H9 (cell line): Measurements from ENCODE around the gene AIG1. TPM values are rescaled to one million over a fixed set of nuclear protein-coding genes. Genes with fewer than 3 reads are reported as not detected.

Experiments used
- DNase-seq: peaks from one replicate; pipeline ENCODE4 v3.0.0-alpha.2; 2017
- H2AFZ ChIP-seq: one replicate; pipeline ENCODE4 v1.6.1; 2013; ENCODE audit warnings: mild to moderate bottlenecking, low read length, control low read depth, moderate library complexity
- H2AK5ac ChIP-seq: 2 replicates; pipeline ENCODE4 v1.6.1; 2013; ENCODE audit warnings: low read length, control low read depth, mixed read lengths; ENCODE audit not compliant: insufficient read length
- H2BK120ac ChIP-seq: one replicate; pipeline ENCODE4 v1.6.1; 2013; ENCODE audit warnings: low read depth, mild to moderate bottlenecking, low read length, control low read depth, inconsistent platforms; ENCODE audit not compliant: poor library complexity, severe bottlenecking
- H2BK12ac ChIP-seq: 2 replicates; pipeline ENCODE4 v1.6.1; 2013; ENCODE audit warnings: low read length, control low read depth, mixed read lengths, low read depth; ENCODE audit not compliant: insufficient read length
- H2BK15ac ChIP-seq: 2 replicates; pipeline ENCODE4 v1.6.1; 2013; ENCODE audit warnings: low read depth, low read length, control low read depth
- H2BK20ac ChIP-seq: one replicate; pipeline ENCODE4 v1.6.1; 2013; ENCODE audit warnings: low read depth, mild to moderate bottlenecking, low read length, control low read depth, inconsistent platforms; ENCODE audit not compliant: poor library complexity, severe bottlenecking
- H2BK5ac ChIP-seq: 2 replicates; pipeline ENCODE4 v1.6.1; 2013; ENCODE audit warnings: low read length, control low read depth, mixed read lengths; ENCODE audit not compliant: insufficient read length
- H3K14ac ChIP-seq: 2 replicates; pipeline ENCODE4 v1.6.1; 2013; ENCODE audit warnings: low read length, control low read depth; ENCODE audit not compliant: insufficient read depth
- H3K18ac ChIP-seq: 2 replicates; pipeline ENCODE4 v1.6.1; 2013; ENCODE audit warnings: low read depth, mild to moderate bottlenecking, mixed read lengths, low read length, control low read depth; ENCODE audit not compliant: insufficient read length
- H3K23ac ChIP-seq: 2 replicates; pipeline ENCODE4 v1.6.1; 2013; ENCODE audit warnings: low read length, control low read depth, mixed read lengths, low read depth; ENCODE audit not compliant: insufficient read length
- H3K23me2 ChIP-seq: 2 replicates; pipeline ENCODE4 v1.6.1; 2013; ENCODE audit warnings: low read depth, mild to moderate bottlenecking, mixed read lengths, low read length, control low read depth; ENCODE audit not compliant: insufficient read length, poor library complexity, severe bottlenecking
- H3K27ac ChIP-seq: 2 replicates; pipeline ENCODE4 v1.5.1; 2013; ENCODE audit warnings: low read length, control low read depth, mixed read lengths, low read depth; ENCODE audit not compliant: insufficient read length
- H3K27me3 ChIP-seq: 2 replicates; pipeline ENCODE4 v1.6.1; 2013; ENCODE audit warnings: low read length, control low read depth, inconsistent platforms; ENCODE audit not compliant: insufficient read depth
- H3K4ac ChIP-seq: 2 replicates; pipeline ENCODE4 v1.6.1; 2013; ENCODE audit warnings: low read depth, mild to moderate bottlenecking, control low read depth, inconsistent platforms, low read length, moderate library complexity
- H3K4me1 ChIP-seq: 2 replicates; pipeline ENCODE4 v1.6.1; 2013; ENCODE audit warnings: low read length, control low read depth, inconsistent platforms; ENCODE audit not compliant: insufficient read depth
- H3K4me2 ChIP-seq: 2 replicates; pipeline ENCODE4 v1.6.1; 2013; ENCODE audit warnings: low read length, control low read depth, mixed read lengths; ENCODE audit not compliant: insufficient read length, insufficient read depth
- H3K56ac ChIP-seq: 2 replicates; pipeline ENCODE4 v1.6.1; 2013; ENCODE audit warnings: low read depth, mild to moderate bottlenecking, mixed read lengths, low read length, control low read depth; ENCODE audit not compliant: insufficient read length
- H3K79me1 ChIP-seq: 2 replicates; pipeline ENCODE4 v1.6.1; 2013; ENCODE audit warnings: low read depth, mild to moderate bottlenecking, moderate library complexity, low read length, control low read depth, inconsistent platforms; ENCODE audit not compliant: insufficient read depth, poor library complexity, severe bottlenecking
- H3K79me2 ChIP-seq: 2 replicates; pipeline ENCODE4 v1.6.1; 2013; ENCODE audit warnings: low read length, control low read depth, inconsistent platforms; ENCODE audit not compliant: insufficient read depth
- H3K9ac ChIP-seq: 2 replicates; pipeline ENCODE4 v1.6.1; 2013; ENCODE audit warnings: low read length, control low read depth, mixed read lengths; ENCODE audit not compliant: insufficient read length; ENCODE audit errors: extremely low read depth
- H3K9me3 ChIP-seq: one replicate; pipeline ENCODE4 v1.6.1; 2013; ENCODE audit warnings: low read depth, low read length, inconsistent platforms; ENCODE audit not compliant: control insufficient read depth
- H3T11ph ChIP-seq: one replicate; pipeline ENCODE4 v1.6.1; 2013; ENCODE audit warnings: mild to moderate bottlenecking, low read length, control low read depth, inconsistent platforms
- H4K20me1 ChIP-seq: one replicate; pipeline ENCODE4 v1.6.1; 2013; ENCODE audit not compliant: control insufficient read depth, insufficient read length, insufficient read depth
- H4K5ac ChIP-seq: 2 replicates; pipeline ENCODE4 v1.6.1; 2013; ENCODE audit warnings: low read depth, mild to moderate bottlenecking, mixed read lengths, low read length, control low read depth; ENCODE audit not compliant: insufficient read length
- H4K8ac ChIP-seq: replicated peaks from 2 replicates; pipeline ENCODE4 v1.6.1; 2013; ENCODE audit warnings: low read length, control low read depth, mixed read lengths, low read depth; ENCODE audit not compliant: insufficient read length
- H4K91ac ChIP-seq: 2 replicates; pipeline ENCODE4 v1.6.1; 2013; ENCODE audit warnings: low read depth, mild to moderate bottlenecking, moderate library complexity, mixed read lengths, low read length, control low read depth; ENCODE audit not compliant: insufficient read length
- H3K27ac Mint-ChIP-seq, 3 experiments: 2 replicates in 2 of 3; 3 replicates in 1 of 3; pipeline ENCODE4 v1.8.0; 2020 to 2021; ENCODE audit warnings: mixed read lengths in 3 of 3, mild to moderate bottlenecking in 1 of 3, moderate library complexity in 1 of 3
- H3K27me3 Mint-ChIP-seq: 2 replicates; pipeline ENCODE4 v1.8.0; 2021; ENCODE audit warnings: low read depth, mild to moderate bottlenecking, moderate library complexity, mixed read lengths
- H3K36me3 Mint-ChIP-seq, 3 experiments: 2 replicates in 2 of 3; 3 replicates in 1 of 3; pipeline ENCODE4 v1.8.0; 2020 to 2021; ENCODE audit warnings: low read depth in 3 of 3, mixed read lengths in 3 of 3; ENCODE audit not compliant: insufficient read depth in 1 of 3
- H3K4me1 Mint-ChIP-seq, 2 experiments: 2 replicates each; pipeline ENCODE4 v1.8.0; 2020; ENCODE audit warnings: mixed read lengths in 2 of 2
- H3K4me3 Mint-ChIP-seq, 2 experiments: 2 replicates in 1 of 2; 3 replicates in 1 of 2; pipeline ENCODE4 v1.8.0; 2020 to 2021; ENCODE audit warnings: mild to moderate bottlenecking in 2 of 2, mixed read lengths in 2 of 2, moderate library complexity in 1 of 2
- H3K9me3 Mint-ChIP-seq, 2 experiments: 2 replicates in 1 of 2; 3 replicates in 1 of 2; pipeline ENCODE4 v1.8.0; 2020; ENCODE audit warnings: mild to moderate bottlenecking in 2 of 2, mixed read lengths in 2 of 2, moderate library complexity in 1 of 2
- WGBS: extraction: QIAGEN DNeasy Blood & Tissue Kit; methylation state at CpG from one replicate; pipeline ENCODE4 v1.1.7; 2013; ENCODE audit warnings: missing lambda C conversion rate, low lambda C conversion rate, mixed read lengths; ENCODE audit not compliant: insufficient read length; ENCODE audit errors: extremely low coverage; 5-methylcytosine and 5-hydroxymethylcytosine counted together
- total RNA-seq: library from RNA; stranded (reverse); gene quantifications from 2 replicates; pipeline ENCODE4 v1.2.1, GENCODE V29; 2021
- TF ChIP-seq, protein P1 (sequence below): fragments of 200-600 bp; sonication (generic); conservative IDR thresholded peaks from 3 replicates; pipeline ENCODE4 v1.8.0; 2021; ENCODE audit warnings: antibody characterized with exemption, mild to moderate bottlenecking

AIG1 gene
- total RNA-seq, 1 experiment from 2014 or later: 44.6 TPM

DNA sequence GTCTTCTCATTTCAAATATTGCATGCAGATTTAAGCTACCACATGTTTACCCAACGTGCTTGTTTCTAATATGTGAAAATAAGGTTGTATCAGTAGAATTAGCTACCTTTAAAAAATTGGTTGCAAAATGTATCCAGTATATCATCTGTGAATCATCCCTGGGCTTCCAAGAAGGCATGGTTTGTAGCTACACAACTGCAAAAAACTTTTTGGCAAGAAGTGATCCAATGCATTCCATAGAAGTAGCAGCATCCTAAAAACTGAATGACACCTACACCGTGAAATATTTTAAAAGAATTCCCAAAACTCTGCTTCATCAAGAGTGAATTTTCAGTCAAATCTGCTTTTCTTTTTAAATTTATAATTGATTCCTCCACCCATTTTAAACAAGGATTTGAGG is 89.1 kb downstream of the AIG1 start:
- H3K56ac ChIP-seq: no peak overlapping the region
- Mint-ChIP-seq H3K4me3 (no peak overlapping the region), H3K27ac (no peak overlapping the region), H3K9me3 (no peaks in the 10 kb centered on the region), H3K27me3 (no peaks in the 10 kb centered on the region), H3K4me1 (peaks cover 2 to 3% of the 10 kb centered on the region in 2 experiments; a peak in 2 of 4 replicates), H3K36me3 (peaks cover 3 to 10% (median 6%) of the 10 kb centered on the region in 3 experiments; a peak in 4 of 7 replicates)
- H3K27ac ChIP-seq: no peak overlapping the region
- no peak overlapping the region for H3T11ph ChIP-seq
- H4K20me1 ChIP-seq: no peaks in the 10 kb centered on the region
- H3K9me3 ChIP-seq: no peaks in the 10 kb centered on the region
- no peak overlapping the region for H2BK15ac ChIP-seq
- H4K8ac ChIP-seq: no peak overlapping the region
- no peak overlapping the region for H4K91ac ChIP-seq
- no peaks in the 10 kb centered on the region for H3K4me1 ChIP-seq
- H2AFZ ChIP-seq: no peak overlapping the region
- no peak overlapping the region for H2BK20ac ChIP-seq
- no peaks in the 10 kb centered on the region for H3K27me3 ChIP-seq
- no peak overlapping the region for H3K4me2 ChIP-seq
- no peak overlapping the region for H2BK120ac ChIP-seq
- no peaks in the 10 kb centered on the region for H3K23me2 ChIP-seq
- no peak overlapping the region for H3K9ac ChIP-seq
- H3K18ac ChIP-seq: no peak overlapping the region
- no peak overlapping the region for H3K14ac ChIP-seq
- H3K23ac ChIP-seq: no peak overlapping the region
- H4K5ac ChIP-seq: no peak overlapping the region
- no peak for DNase-seq
- H2BK5ac ChIP-seq: no peak overlapping the region
- H3K4ac ChIP-seq: no peak overlapping the region
- H2AK5ac ChIP-seq: no peak overlapping the region
- WGBS: no CpG with 5 or more reads among the region's 2 CpGs
- H3K79me1 ChIP-seq: no peaks in the 10 kb centered on the region
- TF ChIP-seq, protein P1, sequence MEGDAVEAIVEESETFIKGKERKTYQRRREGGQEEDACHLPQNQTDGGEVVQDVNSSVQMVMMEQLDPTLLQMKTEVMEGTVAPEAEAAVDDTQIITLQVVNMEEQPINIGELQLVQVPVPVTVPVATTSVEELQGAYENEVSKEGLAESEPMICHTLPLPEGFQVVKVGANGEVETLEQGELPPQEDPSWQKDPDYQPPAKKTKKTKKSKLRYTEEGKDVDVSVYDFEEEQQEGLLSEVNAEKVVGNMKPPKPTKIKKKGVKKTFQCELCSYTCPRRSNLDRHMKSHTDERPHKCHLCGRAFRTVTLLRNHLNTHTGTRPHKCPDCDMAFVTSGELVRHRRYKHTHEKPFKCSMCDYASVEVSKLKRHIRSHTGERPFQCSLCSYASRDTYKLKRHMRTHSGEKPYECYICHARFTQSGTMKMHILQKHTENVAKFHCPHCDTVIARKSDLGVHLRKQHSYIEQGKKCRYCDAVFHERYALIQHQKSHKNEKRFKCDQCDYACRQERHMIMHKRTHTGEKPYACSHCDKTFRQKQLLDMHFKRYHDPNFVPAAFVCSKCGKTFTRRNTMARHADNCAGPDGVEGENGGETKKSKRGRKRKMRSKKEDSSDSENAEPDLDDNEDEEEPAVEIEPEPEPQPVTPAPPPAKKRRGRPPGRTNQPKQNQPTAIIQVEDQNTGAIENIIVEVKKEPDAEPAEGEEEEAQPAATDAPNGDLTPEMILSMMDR: no peak
- H3K79me2 ChIP-seq: no peaks in the 10 kb centered on the region
- no peak overlapping the region for H2BK12ac ChIP-seq
